Measurements from ENCODE around the gene SLC19A3.
"Not testable (repeated sequence)": the region's sequence is repeated elsewhere in the genome, so short reads cannot be mapped to it uniquely, and the experiment has no call there.

SLC19A3 gene

GRCh38 chr2:227717687-227718567 lies at the start of gene SLC19A3:
TSS of gene SLC19A3 (minus strand) at chr2:227718028. CDS start at chr2:227702318, 15,710 bp downstream.
- peak; percentile 1 for DNase-seq

- DNase-seq, result peak; percentile 54
Measured at GRCh38 chr2:227766373-227766883, 48.6 kb upstream of the SLC19A3 start.

GRCh38 chr2:227765788-227766372 lies 48.1 kb upstream of the SLC19A3 start:
- no peak for DNase-seq

- no peak for DNase-seq
Measured at GRCh38 chr2:227761740-227762476, 44.1 kb upstream of the SLC19A3 start.

GRCh38 chr2:227759411-227760118 lies 41.7 kb upstream of the SLC19A3 start:
- DNase-seq, result no peak

- not testable (repeated sequence) for DNase-seq
Measured at GRCh38 chr2:227756261-227756660, 38.4 kb upstream of the SLC19A3 start.

- no peak for DNase-seq
Measured at GRCh38 chr2:227748079-227748478, 30.3 kb upstream of the SLC19A3 start.

GRCh38 chr2:227745594-227745993 lies 27.8 kb upstream of the SLC19A3 start, which contains the start of gene SCYGR8:
TSS of gene SCYGR8 (plus strand) at chr2:227745894. CDS start at chr2:227745894, 0 bp downstream.
- no peak for DNase-seq

- DNase-seq, result not testable (repeated sequence)
Measured at GRCh38 chr2:227740705-227741104, 22.9 kb upstream of the SLC19A3 start.

- no peak for DNase-seq
Measured at GRCh38 chr2:227739351-227739750, 21.5 kb upstream of the SLC19A3 start.

GRCh38 chr2:227728035-227728434 lies 10.2 kb upstream of the SLC19A3 start, which contains the start of gene SCYGR7:
TSS of gene SCYGR7 (plus strand) at chr2:227728335. CDS start at chr2:227728335, 0 bp downstream.
- DNase-seq, result no peak

- no peak for DNase-seq
Measured at GRCh38 chr2:227724394-227725039, 6.7 kb upstream of the SLC19A3 start, which contains the start of gene SCYGR6. TSS of gene SCYGR6 (minus strand) at chr2:227724757. CDS start at chr2:227724757, 0 bp downstream.

- DNase-seq, result not testable (repeated sequence)
Measured at GRCh38 chr2:227722821-227723220, 5.0 kb upstream of the SLC19A3 start.

GRCh38 chr2:227720680-227721079 lies 2.9 kb upstream of the SLC19A3 start:
- no peak for DNase-seq

- no peak for DNase-seq
Measured at GRCh38 chr2:227719641-227720040, 1.8 kb upstream of the SLC19A3 start.

GRCh38 chr2:227716501-227716900 lies 1.3 kb downstream of the SLC19A3 start:
- DNase-seq, result no peak

- DNase-seq, result no peak
Measured at GRCh38 chr2:227713291-227713690, 4.5 kb downstream of the SLC19A3 start.

GRCh38 chr2:227710986-227711385 lies 6.8 kb downstream of the SLC19A3 start:
- DNase-seq, result no peak

GRCh38 chr2:227707390-227707789 lies 10.4 kb downstream of the SLC19A3 start:
- DNase-seq, result no peak

GRCh38 chr2:227706859-227707258 lies 11.0 kb downstream of the SLC19A3 start:
- DNase-seq, result no peak

- no peak for DNase-seq
Measured at GRCh38 chr2:227703961-227704360, 13.9 kb downstream of the SLC19A3 start.

GRCh38 chr2:227703280-227703732 lies 14.5 kb downstream of the SLC19A3 start:
- no peak for DNase-seq

All from NCI-H1092 (cell line).